Gastroesophageal sphincter (tissue), 3 donors: ENCODE measurements around the gene MCRIP2.

Experiments
- POLR2AphosphoS5 ChIP-seq: sonication (generic); formaldehyde crosslinking; IDR thresholded peaks from one replicate; pipeline ENCODE4 v1.6.1; 2017; ENCODE audit warnings: antibody characterized with exemption
- TF ChIP-seq, protein P1 (sequence below), 4 experiments: fragments of 200-600 bp in 2 of 4; fragments of 450-650 bp in 2 of 4; sonication (generic) in 1 of 4; IDR thresholded peaks; one replicate each; pipeline ENCODE4 v1.5.1; 2017 to 2019; ENCODE audit warnings: antibody characterized with exemption in 4 of 4, mild to moderate bottlenecking in 2 of 4, moderate library complexity in 2 of 4

DNA sequence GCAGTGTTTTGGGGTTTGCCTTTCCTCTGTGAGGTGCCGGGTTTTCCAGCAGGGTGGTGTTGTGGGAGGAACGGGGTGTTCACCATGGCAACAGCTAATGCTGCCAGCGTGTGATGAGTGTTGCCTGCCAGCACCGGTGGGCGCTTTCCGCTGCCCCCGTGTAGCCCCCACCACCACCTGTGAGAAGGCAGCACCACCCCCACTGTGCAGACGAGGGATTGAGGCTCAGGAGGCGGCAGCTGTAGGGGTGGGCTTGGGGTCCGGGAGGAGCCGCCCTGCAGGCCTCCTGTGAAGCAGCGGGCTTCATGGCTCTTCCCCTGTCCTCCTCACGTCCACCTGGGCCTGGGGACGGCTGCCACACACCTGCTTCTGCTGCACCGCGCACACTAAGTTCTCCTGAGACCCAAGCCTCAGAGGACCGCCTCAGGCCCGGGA is 46.5 kb upstream of the MCRIP2 start:
- no peak for TF ChIP-seq POLR2AphosphoS5
- TF ChIP-seq, protein P1, sequence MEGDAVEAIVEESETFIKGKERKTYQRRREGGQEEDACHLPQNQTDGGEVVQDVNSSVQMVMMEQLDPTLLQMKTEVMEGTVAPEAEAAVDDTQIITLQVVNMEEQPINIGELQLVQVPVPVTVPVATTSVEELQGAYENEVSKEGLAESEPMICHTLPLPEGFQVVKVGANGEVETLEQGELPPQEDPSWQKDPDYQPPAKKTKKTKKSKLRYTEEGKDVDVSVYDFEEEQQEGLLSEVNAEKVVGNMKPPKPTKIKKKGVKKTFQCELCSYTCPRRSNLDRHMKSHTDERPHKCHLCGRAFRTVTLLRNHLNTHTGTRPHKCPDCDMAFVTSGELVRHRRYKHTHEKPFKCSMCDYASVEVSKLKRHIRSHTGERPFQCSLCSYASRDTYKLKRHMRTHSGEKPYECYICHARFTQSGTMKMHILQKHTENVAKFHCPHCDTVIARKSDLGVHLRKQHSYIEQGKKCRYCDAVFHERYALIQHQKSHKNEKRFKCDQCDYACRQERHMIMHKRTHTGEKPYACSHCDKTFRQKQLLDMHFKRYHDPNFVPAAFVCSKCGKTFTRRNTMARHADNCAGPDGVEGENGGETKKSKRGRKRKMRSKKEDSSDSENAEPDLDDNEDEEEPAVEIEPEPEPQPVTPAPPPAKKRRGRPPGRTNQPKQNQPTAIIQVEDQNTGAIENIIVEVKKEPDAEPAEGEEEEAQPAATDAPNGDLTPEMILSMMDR (IDR thresholded peaks at IDR 0.05), result no peak
